ENCODE results near the gene CAPN12.
A peak's percentile ranks its signal among the peaks of the same experiment; 100 is the strongest.
"Not testable (repeated sequence)": the region's sequence is repeated elsewhere in the genome, so short reads cannot be mapped to it uniquely, and the experiment has no call there.

The CAPN12 gene

GRCh38 chr19:38744298-38744681, at the start of gene CAPN12:
Gene CAPN12 (minus strand): TSS chr19:38744474. CDS start chr19:38744165, 309 bp downstream.
- DNase-seq: no peak

GRCh38 chr19:38793671-38794070, 49.4 kb upstream of the CAPN12 start:
- no peak for DNase-seq

GRCh38 chr19:38793177-38793576, 48.9 kb upstream of the CAPN12 start:
- DNase-seq: no peak

- DNase-seq: peak in 1 of 2 donors; percentile 17
Measured at GRCh38 chr19:38792250-38793111, 48.2 kb upstream of the CAPN12 start.

- DNase-seq: not testable (repeated sequence)
Measured at GRCh38 chr19:38791451-38792064, 47.3 kb upstream of the CAPN12 start.

GRCh38 chr19:38790507-38791403, 46.5 kb upstream of the CAPN12 start:
- DNase-seq: not testable (repeated sequence)

- no peak for DNase-seq
Measured at GRCh38 chr19:38788478-38789243, 44.4 kb upstream of the CAPN12 start, which contains the start of gene LGALS7B. Gene LGALS7B (plus strand): TSS chr19:38789200. CDS start chr19:38789227, 27 bp downstream.

GRCh38 chr19:38786572-38787265, 42.4 kb upstream of the CAPN12 start:
- DNase-seq: no peak

GRCh38 chr19:38786061-38786460, 41.8 kb upstream of the CAPN12 start:
- not testable (repeated sequence) for DNase-seq

GRCh38 chr19:38785187-38785699, 41.0 kb upstream of the CAPN12 start:
- no peak for DNase-seq

GRCh38 chr19:38784224-38784623, 40.0 kb upstream of the CAPN12 start:
- DNase-seq: no peak

- not testable (repeated sequence) for DNase-seq
Measured at GRCh38 chr19:38782212-38782611, 37.9 kb upstream of the CAPN12 start.

- no peak for DNase-seq
Measured at GRCh38 chr19:38781058-38781457, 36.8 kb upstream of the CAPN12 start.

GRCh38 chr19:38780443-38780842, 36.2 kb upstream of the CAPN12 start:
- no peak for DNase-seq

- DNase-seq: no peak
Measured at GRCh38 chr19:38778733-38779132, 34.5 kb upstream of the CAPN12 start.

GRCh38 chr19:38774181-38774950, 30.1 kb upstream of the CAPN12 start:
- DNase-seq: no peak

GRCh38 chr19:38773469-38774177, 29.3 kb upstream of the CAPN12 start, which contains the start of gene LGALS7:
Gene LGALS7 (minus strand): TSS chr19:38773517. CDS start chr19:38773492, 25 bp downstream.
- DNase-seq: no peak

- not testable (repeated sequence) for DNase-seq
Measured at GRCh38 chr19:38771569-38771968, 27.3 kb upstream of the CAPN12 start.

- not testable (repeated sequence) for DNase-seq
Measured at GRCh38 chr19:38770949-38771275, 26.6 kb upstream of the CAPN12 start.
